Ovary (tissue), 9 donors: Measurements from ENCODE around the gene UHRF1. TPM values are rescaled to one million over a fixed set of nuclear protein-coding genes. Genes with fewer than 3 reads are reported as not detected.

Experiments
- DNase-seq, 5 donors: peaks; one replicate each; pipeline ENCODE4 v3.0.0-alpha.2; 2019 to 2020
- H3K27ac ChIP-seq, 2 donors: fragments of 200-600 bp; one replicate each; pipeline versions ENCODE4 v1.5.1 to v1.8.0; 2019 to 2022
- H3K27me3 ChIP-seq: fragments of 200-600 bp; one replicate; pipeline ENCODE4 v1.8.0; 2022
- H3K36me3 ChIP-seq: fragments of 200-600 bp; sonication (generic); one replicate; pipeline ENCODE4 v1.5.1; 2019
- H3K4me1 ChIP-seq: one replicate; pipeline ENCODE4 v1.8.1; 2013; ENCODE audit warnings: mild to moderate bottlenecking, moderate library complexity; ENCODE audit not compliant: insufficient read depth
- H3K4me3 ChIP-seq: fragments of 200-600 bp; sonication (generic); one replicate; pipeline ENCODE4 v1.5.1; 2017
- H3K9me3 ChIP-seq, 2 donors: fragments of 200-600 bp in 1 of 2; sonication (generic) in 1 of 2; one replicate each; pipeline versions ENCODE4 v1.5.1 to v1.8.1; 2013 to 2019; ENCODE audit warnings: mild to moderate bottlenecking in 1 of 2, moderate library complexity in 1 of 2
- CTCF ChIP-seq, 3 donors: fragments of 450-650 bp in 2 of 3; fragments of 200-600 bp in 1 of 3; IDR thresholded peaks; one replicate each; pipeline versions ENCODE4 v1.5.1 to v1.8.0; 2016 to 2022; ENCODE audit warnings: antibody characterized with exemption in 3 of 3, mild to moderate bottlenecking in 1 of 3
- EP300 ChIP-seq: sonication (generic); formaldehyde crosslinking; IDR thresholded peaks from one replicate; pipeline ENCODE4 v1.6.1; 2017; ENCODE audit warnings: antibody characterized with exemption
- POLR2A ChIP-seq: fragments of 450-650 bp; IDR thresholded peaks from one replicate; pipeline ENCODE4 v1.6.1; 2017; ENCODE audit warnings: antibody characterized with exemption, mild to moderate bottlenecking, moderate library complexity
- WGBS, 3 donors: extraction: QIAGEN DNeasy Blood & Tissue Kit in 1 of 3; methylation state at CpG; one replicate each; pipeline versions ENCODE4 v1.1.5 to v1.1.7; 2013 to 2017; 5-methylcytosine and 5-hydroxymethylcytosine counted together
- intact Hi-C, 4 donors: fragments of 100-400 bp; cut with DNase I; formaldehyde crosslinking; loops; one replicate each; pipeline versions ENCODE4 v1.11.0 to v1.15.1; 2022 to 2023
- polyA plus RNA-seq, 2 donors: library from polyadenylated mRNA; stranded (reverse); fragments of 200-250 nt in 1 of 2; fragments of 350-450 nt in 1 of 2; fragmentation: Illumina TruSeq in 1 of 2; extraction: RNeasy Lipid Tissue Mini Kit (QIAGEN cat#74804) in 1 of 2; gene quantifications; one replicate each; pipeline ENCODE4 v1.2.3, GENCODE V29; 2013 to 2014
- total RNA-seq, 7 donors: library from RNA; depleted of rRNA in 2 of 7; stranded (reverse); fragments of >200 nt in 2 of 7; fragmentation: NEBNext Ultra II Directional in 3 of 7; extraction: Animal tissue kit (Norgen Biotek cat#: 25700) in 3 of 7; gene quantifications; one replicate each; pipeline versions ENCODE4 v1.1.0 to v1.2.4, GENCODE V29; 2016 to 2023
- donor health status: DM: no; HTN: no; CAD: no; lungs with moderate emphysema.
- donor health status: DM: no; HTN: no; CAD: no.
- donor health status: Bipolar disorder and iron deficiency.
- donor health status: DM: yes; HTN: yes; CAD: no.
- donor health status: DM: no; HTN: no; CAD: no.
- donor health status: DM: yes; HTN: yes; CAD: no.

The UHRF1 gene
- total and polyA plus RNA-seq, 9 donors: 0.18 to 4.0 (median 0.50) TPM

- WGBS, 3 donors: 71 to 76% (median 74%) methylated on average over 22 of the region's 22 CpGs
- DNase-seq: peak in 1 of 5 donors; percentile 63
- Histone ChIP-seq H3K36me3 (no peaks in the 10 kb centered on the region), H3K27me3 (no peaks in the 10 kb centered on the region), H3K27ac (peak overlapping the region in 1 of 2 donors; percentile 22), H3K4me3 (no peak overlapping the region), H3K9me3 (no peaks in the 10 kb centered on the region), H3K4me1 (peaks cover 9% of the 10 kb centered on the region)
- TF ChIP-seq CTCF (IDR thresholded peaks at IDR 0.05) (no peak), EP300 (no peak), POLR2A (no peak)
- intact Hi-C loops: no loop called here
Measured at GRCh38 chr19:4922530-4923275, 13.4 kb downstream of the UHRF1 start.

- peaks cover 9% of the 10 kb centered on the region for H3K4me1 ChIP-seq
- H3K9me3 ChIP-seq: no peaks in the 10 kb centered on the region
- no peak for TF ChIP-seq POLR2A
- no peak for TF ChIP-seq EP300
- TF ChIP-seq CTCF (IDR thresholded peaks at IDR 0.05): no peak
- H3K4me3 ChIP-seq: no peak overlapping the region
- DNase-seq: peak in 2 of 5 donors; percentile 44 to 60
- peak overlapping the region in 1 of 2 donors; percentile 22 for H3K27ac ChIP-seq
- intact Hi-C loops: no loop called here
- 46 to 74% (median 60%) methylated on average over 21 of the region's 21 CpGs for WGBS, 3 donors
- H3K36me3 ChIP-seq: no peaks in the 10 kb centered on the region
- no peaks in the 10 kb centered on the region for H3K27me3 ChIP-seq
Measured at GRCh38 chr19:4923276-4923747, 14.0 kb downstream of the UHRF1 start.

- Histone ChIP-seq H3K9me3 (no peaks in the 10 kb centered on the region), H3K4me3 (no peak overlapping the region), H3K4me1 (peaks cover 4% of the 10 kb centered on the region), H3K27me3 (no peaks in the 10 kb centered on the region), H3K27ac (no peak overlapping the region), H3K36me3 (no peaks in the 10 kb centered on the region)
- peak in 3 of 5 donors; percentile 33 to 61 (median 46) for DNase-seq
- intact Hi-C loops: loop anchor here in 1 of 4 donors (5.0 kb wide), 1 partner anchor 38 kb away; the partner anchor contains the start of gene KDM4B
- TF ChIP-seq EP300: no peak
- no peak for TF ChIP-seq POLR2A
- TF ChIP-seq CTCF (IDR thresholded peaks at IDR 0.05): no peak
- 66 to 87% (median 70%) methylated on average over 22 of the region's 22 CpGs for WGBS, 3 donors
Measured at GRCh38 chr19:4929186-4929585, 19.9 kb downstream of the UHRF1 start.

GRCh38 chr19:4930664-4931063 lies 21.4 kb downstream of the UHRF1 start:
- WGBS, 3 donors: 89 to 90% (median 89%) methylated on average over 28 of the region's 28 CpGs
- H3K4me1 ChIP-seq: peaks cover 4% of the 10 kb centered on the region
- intact Hi-C loops: no loop called here

More at GRCh38 chr19:4930664-4931063, 21.4 kb downstream of the UHRF1 start:
- Histone ChIP-seq H3K27ac (no peak overlapping the region), H3K27me3 (no peaks in the 10 kb centered on the region), H3K4me3 (no peak overlapping the region), H3K36me3 (no peaks in the 10 kb centered on the region), H3K9me3 (no peaks in the 10 kb centered on the region)
- DNase-seq: no peak
- TF ChIP-seq EP300 (no peak), POLR2A (no peak), CTCF (IDR thresholded peaks at IDR 0.05) (no peak)
